ENCODE results near the gene KRTAP10-8.
"Not testable (repeated sequence)": the region's sequence is repeated elsewhere in the genome, so short reads cannot be mapped to it uniquely, and the experiment has no call there.

Gene KRTAP10-8

GRCh38 chr21:44571844-44572782 lies 39.8 kb upstream of the KRTAP10-8 start:
- peaks cover 25% of the 10 kb centered on the region for H3K9me3 ChIP-seq
- H3K4me1 ChIP-seq, result peaks cover 5% of the 10 kb centered on the region
- no peak overlapping the region for H3K27ac ChIP-seq
- H3K4me3 ChIP-seq, result no peak overlapping the region
- no peak overlapping the region for H3K4me2 ChIP-seq
- no peak for TF ChIP-seq Cebpa-rat (IDR thresholded peaks at IDR 0.05)
- no peak overlapping the region for H3K9ac ChIP-seq
- H3K36me3 ChIP-seq, result no peaks in the 10 kb centered on the region
- no peaks in the 10 kb centered on the region for H3K27me3 ChIP-seq
- no peaks in the 10 kb centered on the region for H4K20me1 ChIP-seq

- Histone ChIP-seq H4K20me1 (no peaks in the 10 kb centered on the region), H3K36me3 (no peaks in the 10 kb centered on the region), H3K4me2 (no peak overlapping the region), H3K9ac (no peak overlapping the region), H3K9me3 (peaks cover 35% of the 10 kb centered on the region), H3K27ac (no peak overlapping the region), H3K27me3 (no peaks in the 10 kb centered on the region), H3K4me3 (no peak overlapping the region), H3K4me1 (peaks cover 5% of the 10 kb centered on the region)
- TF ChIP-seq Cebpa-rat (IDR thresholded peaks at IDR 0.05), result no peak
These were observed 38.8 kb upstream of the KRTAP10-8 start for GRCh38 chr21:44572959-44573583.

- H3K4me2 ChIP-seq, H3K4me3 ChIP-seq: not testable (repeated sequence)
These were observed 38.0 kb upstream of the KRTAP10-8 start, which contains the start of gene KRTAP10-4 for GRCh38 chr21:44573630-44574456. KRTAP10-4 (plus strand) TSS chr21:44573729; CDS start chr21:44573759, 30 bp downstream.

DNA sequence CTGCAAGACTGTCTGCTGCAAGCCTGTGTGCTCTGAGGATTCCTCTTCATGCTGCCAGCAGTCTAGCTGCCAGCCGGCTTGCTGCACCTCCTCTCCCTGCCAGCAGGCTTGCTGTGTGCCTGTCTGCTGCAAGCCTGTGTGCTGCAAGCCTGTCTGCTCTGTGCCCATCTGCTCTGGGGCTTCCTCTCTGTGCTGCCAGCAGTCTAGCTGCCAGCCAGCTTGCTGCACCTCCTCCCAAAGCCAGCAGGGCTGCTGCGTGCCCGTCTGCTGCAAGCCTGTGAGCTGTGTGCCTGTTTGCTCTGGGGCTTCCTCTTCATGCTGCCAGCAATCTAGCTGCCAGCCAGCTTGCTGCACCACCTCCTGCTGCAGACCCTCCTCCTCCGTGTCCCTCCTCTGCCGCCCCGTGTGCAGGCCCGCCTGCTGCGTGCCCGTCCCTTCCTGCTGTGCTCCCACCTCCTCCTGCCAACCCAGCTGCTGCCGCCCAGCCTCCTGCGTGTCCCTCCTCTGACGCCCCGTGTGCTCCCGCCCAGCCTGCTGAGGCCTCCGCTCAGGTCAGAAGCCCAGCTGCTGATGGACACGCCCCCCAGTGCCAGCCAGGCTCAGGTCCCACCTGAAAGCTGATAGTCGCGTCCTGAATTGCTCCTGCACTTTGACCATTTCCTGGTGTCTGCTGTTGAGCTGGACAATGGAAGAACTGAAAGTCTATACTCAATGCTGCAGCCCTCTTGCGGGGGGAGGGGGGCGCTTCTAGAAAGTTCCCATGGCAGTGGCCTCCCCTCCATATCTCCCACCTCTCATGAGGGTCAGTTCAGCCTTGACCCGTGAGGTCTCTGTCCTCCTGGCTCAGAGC lies 37.2 kb upstream of the KRTAP10-8 start:
- no peak for TF ChIP-seq Cebpa-rat (IDR thresholded peaks at IDR 0.05)
- no peaks in the 10 kb centered on the region for H3K27me3 ChIP-seq
- H3K4me2 ChIP-seq, result no peak overlapping the region
- H3K9me3 ChIP-seq, result peaks cover 51% of the 10 kb centered on the region
- H4K20me1 ChIP-seq, result no peaks in the 10 kb centered on the region
- no peaks in the 10 kb centered on the region for H3K36me3 ChIP-seq
- no peaks in the 10 kb centered on the region for H3K4me1 ChIP-seq
- H3K27ac ChIP-seq, result no peak overlapping the region
- no peak overlapping the region for H3K9ac ChIP-seq
- H3K4me3 ChIP-seq, result no peak overlapping the region

More at GRCh38 chr21:44573630-44574456, 38.0 kb upstream of the KRTAP10-8 start, which contains the start of gene KRTAP10-4:
- not testable (repeated sequence) for H3K27ac ChIP-seq, H3K36me3 ChIP-seq, H3K4me1 ChIP-seq, H3K9ac ChIP-seq, H4K20me1 ChIP-seq, H3K27me3 ChIP-seq
- peaks cover 42% of the 10 kb centered on the region for H3K9me3 ChIP-seq

DNA sequence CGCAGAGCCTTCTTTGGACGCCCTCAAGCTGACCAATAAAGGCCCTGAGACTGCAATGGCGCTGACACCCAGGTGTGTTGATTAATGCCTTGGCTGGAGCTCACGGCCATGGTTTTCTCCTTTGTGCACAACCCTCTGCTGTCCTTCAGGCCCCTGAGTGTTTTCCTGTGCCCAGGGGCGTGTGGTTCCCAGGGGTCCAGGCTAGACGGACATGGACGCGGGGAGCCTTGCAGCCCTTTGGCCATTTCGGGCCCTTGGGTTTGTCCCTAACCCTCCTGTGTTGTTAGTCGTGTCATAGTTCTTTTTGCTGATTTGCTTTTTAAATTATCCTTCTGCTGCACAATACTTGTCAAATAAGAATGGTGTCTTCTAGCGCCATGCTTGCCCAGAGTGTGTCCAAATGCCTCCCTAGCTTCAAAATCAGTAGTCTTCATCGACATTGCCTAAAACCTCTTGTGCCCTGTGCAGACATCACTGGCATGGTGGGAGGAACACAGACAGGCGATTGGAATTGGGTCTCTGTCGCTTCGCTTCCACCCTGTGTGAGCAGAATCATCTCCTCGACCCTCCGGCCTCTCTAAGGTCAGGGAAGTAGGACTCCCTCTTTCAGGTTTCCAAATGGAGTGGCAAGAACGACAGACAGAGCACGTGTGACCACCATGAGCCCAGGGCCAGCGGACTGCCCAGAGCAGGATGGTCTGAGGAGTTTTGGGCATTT lies 36.4 kb upstream of the KRTAP10-8 start:
- no peak overlapping the region for H3K4me2 ChIP-seq
- peaks cover 56% of the 10 kb centered on the region for H3K9me3 ChIP-seq
- H3K27me3 ChIP-seq, result no peaks in the 10 kb centered on the region
- no peak overlapping the region for H3K9ac ChIP-seq
- TF ChIP-seq Cebpa-rat (IDR thresholded peaks at IDR 0.05), result no peak
- H3K4me3 ChIP-seq, result no peak overlapping the region
- no peaks in the 10 kb centered on the region for H3K4me1 ChIP-seq
- no peaks in the 10 kb centered on the region for H3K36me3 ChIP-seq
- no peaks in the 10 kb centered on the region for H4K20me1 ChIP-seq
- no peak overlapping the region for H3K27ac ChIP-seq

GRCh38 chr21:44576025-44576420 lies 35.9 kb upstream of the KRTAP10-8 start:
- H4K20me1 ChIP-seq, result no peaks in the 10 kb centered on the region
- H3K27ac ChIP-seq, result no peak overlapping the region
- H3K9me3 ChIP-seq, result peaks cover 58% of the 10 kb centered on the region
- H3K4me2 ChIP-seq, result no peak overlapping the region
- H3K36me3 ChIP-seq, result no peaks in the 10 kb centered on the region
- H3K4me1 ChIP-seq, result no peaks in the 10 kb centered on the region
- H3K4me3 ChIP-seq, result no peak overlapping the region
- no peak overlapping the region for H3K9ac ChIP-seq
- no peak for TF ChIP-seq Cebpa-rat (IDR thresholded peaks at IDR 0.05)
- no peaks in the 10 kb centered on the region for H3K27me3 ChIP-seq

DNA sequence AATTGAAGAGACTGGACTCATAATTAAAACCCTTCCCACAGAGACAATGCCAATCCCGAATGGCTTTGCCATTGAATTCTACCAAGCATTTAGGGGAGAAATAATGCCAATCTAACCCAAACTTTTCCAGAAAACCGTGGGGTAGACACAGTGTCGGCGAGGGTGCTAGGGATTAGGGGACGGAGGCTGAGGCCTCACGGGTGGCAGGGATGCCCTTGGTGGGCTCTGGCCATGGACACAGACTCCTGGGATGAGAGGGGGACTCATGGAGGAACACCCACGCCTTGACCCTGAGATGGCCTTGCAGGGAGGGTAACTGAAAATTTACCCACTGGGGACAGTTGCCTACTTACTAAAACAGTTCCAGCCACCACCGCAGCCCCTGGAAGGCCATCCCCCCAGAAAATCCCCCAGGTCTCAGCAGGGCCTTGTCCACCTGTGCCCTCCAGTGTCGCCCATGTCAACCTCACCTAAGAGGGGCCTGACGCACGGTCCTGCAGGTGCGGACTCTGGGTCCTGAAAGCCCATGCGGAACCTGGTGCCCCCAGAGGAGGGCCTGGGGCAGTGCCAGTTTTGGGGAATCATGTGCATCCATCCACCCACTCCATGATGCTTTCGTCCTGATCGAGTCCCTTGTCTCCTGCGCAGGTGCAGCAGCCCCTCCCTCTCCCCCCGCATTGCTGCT lies 33.4 kb upstream of the KRTAP10-8 start:
- no peak for TF ChIP-seq Cebpa-rat (IDR thresholded peaks at IDR 0.05)

More for the DNA sequence above, 33.4 kb upstream of the KRTAP10-8 start:
- Histone ChIP-seq H3K36me3 (no peaks in the 10 kb centered on the region), H3K27ac (no peak overlapping the region), H3K9ac (no peak overlapping the region), H3K4me1 (peaks cover 14% of the 10 kb centered on the region), H3K27me3 (no peaks in the 10 kb centered on the region), H3K4me3 (no peak overlapping the region), H4K20me1 (no peaks in the 10 kb centered on the region), H3K9me3 (peaks cover 64% of the 10 kb centered on the region), H3K4me2 (no peak overlapping the region)

All from BLaER1 (cell line).